ENCODE data around the gene CASP10.

The CASP10 gene

GRCh38 chr2:201261906-201262305 lies 79.0 kb downstream of the CASP10 start:
- Histone ChIP-seq H3K27me3 (ENCODE audit: control insufficient read depth, insufficient read depth, low read length) (no peaks in the 10 kb centered on the region), H2AFZ (no peak overlapping the region), H3K4me1 (peaks cover 10% of the 10 kb centered on the region), H3K4me2 (ENCODE audit: low read length) (no peak overlapping the region), H3K79me2 (no peaks in the 10 kb centered on the region), H3K9ac (no peak overlapping the region), H3K9me3 (ENCODE audit: control insufficient read depth, low read length) (no peaks in the 10 kb centered on the region), H3K27ac (no peak overlapping the region), H3K36me3 (ENCODE audit: control insufficient read depth, insufficient read depth, low read length) (no peaks in the 10 kb centered on the region), H3K4me3 (ENCODE audit: low read depth, low read length) (no peak overlapping the region)
- TF ChIP-seq CTCF (IDR thresholded peaks at IDR 0.05), result no peak

- Histone ChIP-seq H3K4me3 (ENCODE audit: low read depth, low read length) (no peak overlapping the region), H3K4me1 (peaks cover 9% of the 10 kb centered on the region), H3K27me3 (ENCODE audit: control insufficient read depth, insufficient read depth, low read length) (no peaks in the 10 kb centered on the region), H2AFZ (no peak overlapping the region), H3K27ac (no peak overlapping the region), H3K79me2 (no peaks in the 10 kb centered on the region), H3K36me3 (ENCODE audit: control insufficient read depth, insufficient read depth, low read length) (no peaks in the 10 kb centered on the region), H3K4me2 (ENCODE audit: low read length) (no peak overlapping the region), H3K9me3 (ENCODE audit: control insufficient read depth, low read length) (no peaks in the 10 kb centered on the region), H3K9ac (no peak overlapping the region)
- TF ChIP-seq CTCF (IDR thresholded peaks at IDR 0.05), result no peak
These were observed 79.8 kb downstream of the CASP10 start for GRCh38 chr2:201262718-201263117.

GRCh38 chr2:201263779-201264178 lies 80.8 kb downstream of the CASP10 start:
- H3K4me1 ChIP-seq, result no peaks in the 10 kb centered on the region
- TF ChIP-seq CTCF (IDR thresholded peaks at IDR 0.05), result no peak
- H3K79me2 ChIP-seq, result no peaks in the 10 kb centered on the region
- H2AFZ ChIP-seq, result no peak overlapping the region
- no peaks in the 10 kb centered on the region for H3K9me3 ChIP-seq (ENCODE audit: control insufficient read depth, low read length)
- H3K4me2 ChIP-seq (ENCODE audit: low read length), result no peak overlapping the region
- H3K9ac ChIP-seq, result no peak overlapping the region
- no peaks in the 10 kb centered on the region for H3K36me3 ChIP-seq (ENCODE audit: control insufficient read depth, insufficient read depth, low read length)
- no peak overlapping the region for H3K27ac ChIP-seq
- H3K27me3 ChIP-seq (ENCODE audit: control insufficient read depth, insufficient read depth, low read length), result no peaks in the 10 kb centered on the region
- H3K4me3 ChIP-seq (ENCODE audit: low read depth, low read length), result no peak overlapping the region

- TF ChIP-seq CTCF (IDR thresholded peaks at IDR 0.05), result no peak
- Histone ChIP-seq H3K27me3 (ENCODE audit: control insufficient read depth, insufficient read depth, low read length) (no peaks in the 10 kb centered on the region), H3K9me3 (ENCODE audit: control insufficient read depth, low read length) (no peaks in the 10 kb centered on the region), H3K36me3 (ENCODE audit: control insufficient read depth, insufficient read depth, low read length) (no peaks in the 10 kb centered on the region), H3K4me2 (ENCODE audit: low read length) (no peak overlapping the region), H3K79me2 (no peaks in the 10 kb centered on the region), H3K9ac (no peak overlapping the region), H2AFZ (no peak overlapping the region), H3K27ac (no peak overlapping the region), H3K4me3 (ENCODE audit: low read depth, low read length) (no peak overlapping the region), H3K4me1 (no peaks in the 10 kb centered on the region)
These were observed 81.7 kb downstream of the CASP10 start for GRCh38 chr2:201264472-201265173.

GRCh38 chr2:201266629-201267028 lies 83.7 kb downstream of the CASP10 start:
- Histone ChIP-seq H3K36me3 (ENCODE audit: control insufficient read depth, insufficient read depth, low read length) (no peaks in the 10 kb centered on the region), H3K9ac (no peak overlapping the region), H3K79me2 (no peaks in the 10 kb centered on the region), H3K4me3 (ENCODE audit: low read depth, low read length) (no peak overlapping the region), H3K27me3 (ENCODE audit: control insufficient read depth, insufficient read depth, low read length) (no peaks in the 10 kb centered on the region), H3K4me2 (ENCODE audit: low read length) (no peak overlapping the region), H2AFZ (no peak overlapping the region), H3K4me1 (no peaks in the 10 kb centered on the region), H3K27ac (no peak overlapping the region), H3K9me3 (ENCODE audit: control insufficient read depth, low read length) (no peaks in the 10 kb centered on the region)
- TF ChIP-seq CTCF (IDR thresholded peaks at IDR 0.05), result no peak
